ENCODE data around the gene CUL5. TPM values are rescaled to one million over a fixed set of nuclear protein-coding genes. Genes with fewer than 3 reads are reported as not detected.

The CUL5 gene
- 10 to 100 TPM; 27.7 to 30.7 TPM for total RNA-seq

DNA sequence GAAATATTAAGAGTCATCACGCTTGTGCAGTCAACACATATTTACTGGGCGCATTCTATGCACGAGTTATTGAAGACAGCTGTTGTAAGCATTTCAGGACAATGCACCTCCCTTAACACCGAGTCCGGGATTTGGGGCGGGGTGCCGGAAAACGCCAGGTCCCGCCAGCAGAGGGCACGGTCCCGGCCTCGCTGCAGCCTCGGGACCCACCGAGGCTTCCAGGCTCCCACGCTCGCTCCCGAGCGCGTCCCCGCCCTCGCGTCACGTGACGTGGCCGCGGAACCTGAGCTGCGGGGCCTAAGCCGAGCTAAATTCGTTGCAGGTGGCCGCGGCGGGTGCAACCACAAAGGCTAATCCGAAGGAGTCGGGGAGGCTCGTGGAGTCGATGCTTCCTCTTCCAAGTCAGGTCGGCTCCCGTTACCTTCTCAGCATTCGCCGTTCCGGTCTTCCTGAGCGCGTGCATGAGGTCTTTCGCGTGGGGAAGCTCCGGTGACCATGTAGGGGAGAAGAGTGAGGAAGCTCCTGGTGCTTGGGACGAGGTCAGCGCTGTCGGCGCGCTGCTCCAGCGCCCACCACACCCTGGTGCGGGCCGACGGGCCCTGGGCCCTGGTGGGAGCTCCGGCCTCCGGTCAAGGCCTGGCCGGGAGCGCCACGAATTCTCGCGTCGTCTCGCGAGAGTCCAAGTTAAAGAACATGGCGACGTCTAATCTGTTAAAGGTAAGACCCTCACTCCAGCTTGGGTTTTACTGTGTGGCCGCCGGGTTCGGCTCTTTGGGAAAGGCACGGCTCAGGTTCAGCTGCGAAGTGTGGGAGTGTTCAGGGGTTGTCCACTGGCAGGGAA, at the start of gene CUL5:
TSS of gene CUL5 (plus strand) at position 243 of the 841 bp plus-strand sequence. CDS start at position 694, 451 bp downstream.
- Mint-ChIP-seq H3K4me1 (ENCODE audit: low read depth) (peaks cover 17% of the 10 kb centered on the region), H3K27me3 (no peaks in the 10 kb centered on the region), H3K4me3 (peak within 1 kb of the TSS; percentile 93), H3K36me3 (peaks cover 5% of the 10 kb centered on the region), H3K9me3 (no peaks in the 10 kb centered on the region), H3K27ac (peak within 1 kb of the TSS; percentile 93)
- intact Hi-C loops (cut with micrococcal nuclease): loop anchor here (1.0 to 10.0 kb wide), 9 partner anchors 81 to 655 kb away; partner anchors contain the start of genes ACAT1, ATM, C11orf65 and CWF19L2
- peak; percentile 94 for DNase-seq
- CTCF ChIA-PET: interaction anchor here (0.6 to 3.5 kb wide), 33 partner anchors 9 to 657 kb away, joined by 3 to 33 read pairs (median 4); partner anchors contain the start of genes ATM, DDX10 and NPAT
- POLR2A ChIA-PET: interaction anchor here (0.6 to 1.5 kb wide), 5 partner anchors 10 to 660 kb away, joined by 3 to 4 read pairs (median 3); partner anchors contain the start of gene NPAT

DNA sequence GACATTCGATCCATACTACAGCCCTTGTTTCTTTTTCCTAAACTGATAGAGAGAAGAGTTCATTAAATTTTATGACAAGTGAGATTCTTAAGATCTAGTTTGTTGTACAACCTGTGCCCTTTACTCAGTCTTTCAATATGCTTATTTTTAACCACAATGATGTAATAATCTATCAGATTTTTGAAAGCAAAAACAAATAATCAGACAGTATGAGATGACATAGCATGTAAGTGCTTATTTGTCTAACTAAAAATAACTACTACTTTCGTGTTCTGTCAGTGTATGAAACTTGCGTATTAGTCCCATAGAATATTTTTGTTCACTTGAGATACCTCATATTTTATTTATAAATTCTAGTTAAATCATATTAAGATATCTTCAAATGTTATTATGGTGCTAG, 47.2 kb upstream of the CUL5 start:
- POLR2A ChIA-PET: no interaction called here
- DNase-seq: no peak
- Mint-ChIP-seq H3K4me1 (ENCODE audit: low read depth) (no peaks in the 10 kb centered on the region), H3K9me3 (no peaks in the 10 kb centered on the region), H3K4me3 (no peak overlapping the region), H3K27me3 (peaks cover 7% of the 10 kb centered on the region), H3K27ac (no peak overlapping the region), H3K36me3 (no peaks in the 10 kb centered on the region)
- CTCF ChIA-PET: no interaction called here
- intact Hi-C loops (cut with micrococcal nuclease): no loop called here

DNA sequence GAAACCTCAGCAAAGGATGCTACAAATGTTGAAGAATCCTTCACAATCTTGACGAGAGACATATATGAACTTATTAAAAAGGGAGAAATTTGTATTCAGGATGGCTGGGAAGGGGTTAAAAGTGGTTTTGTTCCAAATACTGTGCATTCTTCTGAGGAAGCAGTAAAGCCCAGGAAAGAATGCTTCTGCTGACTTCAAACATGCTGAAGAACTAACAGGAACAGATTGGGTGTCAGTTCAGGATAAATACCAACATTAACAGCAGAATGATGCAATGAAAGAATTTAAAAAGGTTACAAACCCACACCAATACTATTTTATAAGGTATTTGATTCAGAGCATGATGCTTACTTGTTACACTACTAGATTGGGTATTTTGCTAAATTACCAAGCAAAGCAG, 46.5 kb upstream of the CUL5 start:
- Mint-ChIP-seq H3K27me3 (peaks cover 7% of the 10 kb centered on the region), H3K9me3 (no peaks in the 10 kb centered on the region), H3K27ac (no peak overlapping the region), H3K4me1 (ENCODE audit: low read depth) (no peaks in the 10 kb centered on the region), H3K4me3 (no peak overlapping the region), H3K36me3 (no peaks in the 10 kb centered on the region)
- DNase-seq: no peak
- ChIA-PET POLR2A (no interaction called here), CTCF (no interaction called here)
- intact Hi-C loops (cut with micrococcal nuclease): no loop called here

DNA sequence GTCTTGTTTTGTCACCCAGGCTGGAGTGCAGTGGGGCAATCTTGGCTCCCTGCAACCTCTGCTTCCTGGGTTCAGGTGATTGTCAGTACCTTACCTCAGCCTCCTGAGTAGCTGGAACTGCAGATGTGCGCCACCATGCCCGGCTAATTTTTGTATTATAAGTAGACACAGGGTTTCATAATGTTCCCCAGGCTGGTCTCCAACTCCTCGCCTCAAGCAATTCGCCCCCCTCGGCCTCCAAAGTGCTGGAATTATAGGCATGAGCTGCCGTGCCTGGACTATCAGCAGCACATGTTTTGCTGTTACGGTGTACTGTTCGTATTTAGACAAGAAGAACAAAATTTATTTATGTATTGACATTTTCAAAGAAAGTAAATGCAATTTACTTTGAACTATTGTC, 45.6 kb upstream of the CUL5 start:
- intact Hi-C loops (cut with micrococcal nuclease): no loop called here
- H3K36me3 Mint-ChIP-seq: no peaks in the 10 kb centered on the region
- H3K4me3 Mint-ChIP-seq: no peak overlapping the region
- no peaks in the 10 kb centered on the region for H3K9me3 Mint-ChIP-seq
- ChIA-PET CTCF (no interaction called here), POLR2A (no interaction called here)
- H3K27ac Mint-ChIP-seq: no peak overlapping the region
- DNase-seq: no peak
- no peaks in the 10 kb centered on the region for H3K4me1 Mint-ChIP-seq (ENCODE audit: low read depth)
- peaks cover 4% of the 10 kb centered on the region for H3K27me3 Mint-ChIP-seq

- no peaks in the 10 kb centered on the region for H3K9me3 Mint-ChIP-seq
- no peak for DNase-seq
- H3K4me1 Mint-ChIP-seq (ENCODE audit: low read depth): no peaks in the 10 kb centered on the region
- no peak overlapping the region for H3K4me3 Mint-ChIP-seq
- peaks cover 4% of the 10 kb centered on the region for H3K27me3 Mint-ChIP-seq
- no peaks in the 10 kb centered on the region for H3K36me3 Mint-ChIP-seq
- H3K27ac Mint-ChIP-seq: no peak overlapping the region
- ChIA-PET POLR2A (interaction anchor here (0.6 kb wide), 1 partner anchor 830 kb away, joined by 3 read pairs; no protein-coding TSS in a partner anchor), CTCF (no interaction called here)
- intact Hi-C loops (cut with micrococcal nuclease): no loop called here
Measured at GRCh38 chr11:107969219-107969618, 39.5 kb upstream of the CUL5 start.

DNA sequence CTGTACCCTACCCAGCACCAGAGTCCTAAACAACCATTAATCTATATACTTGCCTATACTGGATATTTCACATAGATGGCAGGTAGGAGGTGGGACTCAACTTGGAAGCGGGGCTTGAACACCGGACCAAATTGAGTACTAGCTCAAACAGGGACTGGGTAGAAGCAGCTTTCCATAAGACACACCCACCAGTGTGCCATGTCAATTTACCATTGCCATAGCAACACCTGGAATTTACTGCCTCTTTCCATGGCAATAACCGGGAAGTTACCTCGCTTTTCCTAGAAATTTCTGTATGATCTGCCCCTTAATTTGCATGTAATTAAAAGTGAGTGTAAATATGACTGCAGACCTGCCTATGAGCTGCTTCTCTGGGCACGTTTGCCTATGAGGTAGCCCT, 38.6 kb upstream of the CUL5 start:
- ChIA-PET POLR2A (interaction anchor here (0.6 kb wide), 1 partner anchor 831 kb away, joined by 3 read pairs; no protein-coding TSS in a partner anchor), CTCF (no interaction called here)
- Mint-ChIP-seq H3K36me3 (no peaks in the 10 kb centered on the region), H3K4me1 (ENCODE audit: low read depth) (no peaks in the 10 kb centered on the region), H3K9me3 (no peaks in the 10 kb centered on the region), H3K27me3 (peaks cover 4% of the 10 kb centered on the region), H3K4me3 (no peak overlapping the region), H3K27ac (no peak overlapping the region)
- no peak for DNase-seq
- intact Hi-C loops (cut with micrococcal nuclease): no loop called here

DNA sequence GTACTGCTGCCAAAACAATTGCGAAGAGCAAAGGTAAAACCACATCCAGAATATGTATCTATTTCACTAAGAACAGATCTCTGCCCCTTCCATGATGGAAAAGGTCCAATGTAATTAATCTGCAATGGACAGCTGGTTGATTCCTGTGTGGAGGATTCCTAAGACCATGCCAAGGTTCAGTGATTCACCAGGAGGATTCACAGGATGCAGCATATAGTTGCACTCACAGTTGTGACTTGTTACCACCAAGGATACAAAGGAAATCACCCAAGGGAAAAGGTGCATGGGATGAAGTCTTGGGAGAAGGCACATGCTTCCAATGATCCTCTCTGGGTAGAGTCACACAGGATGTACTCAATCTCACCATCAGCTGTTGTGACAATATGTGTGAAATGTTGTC, 35.1 kb upstream of the CUL5 start:
- Mint-ChIP-seq H3K4me1 (ENCODE audit: low read depth) (no peaks in the 10 kb centered on the region), H3K9me3 (no peaks in the 10 kb centered on the region), H3K27me3 (peaks cover 4% of the 10 kb centered on the region), H3K36me3 (no peaks in the 10 kb centered on the region), H3K27ac (no peak overlapping the region), H3K4me3 (no peak overlapping the region)
- intact Hi-C loops (cut with micrococcal nuclease): no loop called here
- CTCF ChIA-PET: interaction anchor here (1.2 kb wide), 1 partner anchor 57 kb away, joined by 5 read pairs; no protein-coding TSS in a partner anchor
- no peak for DNase-seq
- POLR2A ChIA-PET: no interaction called here

GRCh38 chr11:107988397-107989158, 20.1 kb upstream of the CUL5 start:
- Mint-ChIP-seq H3K27me3 (peaks cover 2% of the 10 kb centered on the region), H3K27ac (no peak overlapping the region), H3K4me1 (ENCODE audit: low read depth) (no peaks in the 10 kb centered on the region), H3K9me3 (no peaks in the 10 kb centered on the region), H3K4me3 (no peak overlapping the region), H3K36me3 (no peaks in the 10 kb centered on the region)
- DNase-seq: no peak
- CTCF ChIA-PET: no interaction called here
- intact Hi-C loops (cut with micrococcal nuclease): no loop called here
- POLR2A ChIA-PET: no interaction called here

- intact Hi-C loops (cut with micrococcal nuclease): no loop called here
- POLR2A ChIA-PET: no interaction called here
- no peak for DNase-seq
- Mint-ChIP-seq H3K9me3 (no peaks in the 10 kb centered on the region), H3K27ac (no peak overlapping the region), H3K4me3 (no peak overlapping the region), H3K27me3 (peaks cover 2% of the 10 kb centered on the region), H3K36me3 (no peaks in the 10 kb centered on the region), H3K4me1 (ENCODE audit: low read depth) (no peaks in the 10 kb centered on the region)
- CTCF ChIA-PET: no interaction called here
Measured at GRCh38 chr11:107991868-107992414, 16.8 kb upstream of the CUL5 start.

DNA sequence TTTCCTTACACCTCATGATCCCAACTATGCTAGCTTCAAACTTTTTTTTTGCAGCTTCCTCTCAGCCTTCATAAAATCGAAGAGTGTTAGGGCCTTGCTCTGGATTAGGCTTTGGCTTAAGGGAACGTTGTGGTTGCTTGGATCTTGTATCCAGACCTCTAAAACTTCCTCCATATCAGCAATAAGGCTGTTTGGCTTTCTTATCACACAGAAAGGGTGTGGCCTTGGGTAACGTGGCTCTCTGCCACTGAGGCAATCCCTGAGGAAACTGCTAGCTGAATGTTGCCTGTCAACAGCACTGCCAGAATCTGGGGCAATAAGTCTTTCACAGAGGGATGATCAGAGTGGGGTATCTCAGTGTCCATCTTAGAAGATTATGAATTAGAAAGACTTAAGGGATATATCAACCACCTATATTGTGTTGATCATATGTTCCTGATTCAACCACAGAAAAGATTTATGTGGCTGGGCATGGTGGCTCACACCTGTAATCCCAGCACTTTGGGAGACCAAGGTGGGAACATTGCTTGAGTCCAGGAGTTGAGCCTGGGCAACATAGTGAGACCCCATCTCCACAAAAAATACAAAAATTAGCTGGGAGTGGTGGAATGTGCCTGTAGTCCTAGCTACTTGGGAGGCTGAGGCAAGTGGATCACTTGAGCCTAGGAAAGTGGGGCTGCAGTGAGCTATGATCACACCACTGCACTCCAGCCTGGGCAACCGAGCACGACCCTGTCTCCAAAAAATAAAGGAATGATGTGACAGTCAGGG, 12.5 kb upstream of the CUL5 start:
- Mint-ChIP-seq H3K27ac (no peak overlapping the region), H3K4me3 (no peak overlapping the region), H3K27me3 (peaks cover 1% of the 10 kb centered on the region), H3K9me3 (no peaks in the 10 kb centered on the region), H3K36me3 (no peaks in the 10 kb centered on the region), H3K4me1 (ENCODE audit: low read depth) (no peaks in the 10 kb centered on the region)
- intact Hi-C loops (cut with micrococcal nuclease): no loop called here
- CTCF ChIA-PET: interaction anchor here (1.0 to 1.4 kb wide), 2 partner anchors 13 kb away, joined by 4 to 7 read pairs; partner anchors contain the start of gene CUL5
- no peak for DNase-seq
- POLR2A ChIA-PET: no interaction called here

GRCh38 chr11:107998761-107999160, 9.9 kb upstream of the CUL5 start:
- DNase-seq: no peak
- H3K9me3 Mint-ChIP-seq: no peaks in the 10 kb centered on the region
- H3K27me3 Mint-ChIP-seq: peaks cover 1% of the 10 kb centered on the region
- no peak overlapping the region for H3K4me3 Mint-ChIP-seq
- no peak overlapping the region for H3K27ac Mint-ChIP-seq
- ChIA-PET CTCF (interaction anchor here (0.9 to 4.2 kb wide), 2 partner anchors 11 to 93 kb away, joined by 3 to 33 read pairs; partner anchors contain the start of gene CUL5), POLR2A (interaction anchor here (0.6 kb wide), 1 partner anchor 10 kb away, joined by 3 read pairs; the partner anchor contains the start of gene CUL5)
- intact Hi-C loops (cut with micrococcal nuclease): no loop called here
- no peaks in the 10 kb centered on the region for H3K4me1 Mint-ChIP-seq (ENCODE audit: low read depth)
- H3K36me3 Mint-ChIP-seq: no peaks in the 10 kb centered on the region

Measured in activated CD4-positive, alpha-beta memory T cell treated with anti-CD3 and anti-CD28 coated beads for 36 hours (primary cell).